Trophoblast cell (in vitro differentiated cells and primary cell): ENCODE measurements around the gene EXOSC10.

ENCODE experiments used
- DNase-seq, 2 donors: peaks; one replicate each; pipeline ENCODE4 v3.0.0-alpha.2; 2016
- H2AFZ ChIP-seq: 2 replicates; pipeline ENCODE4 v1.6.1; 2013; ENCODE audit warnings: low read length, moderate library complexity, mild to moderate bottlenecking; ENCODE audit not compliant: insufficient read depth, poor library complexity
- H2AK5ac ChIP-seq: 2 replicates; pipeline ENCODE4 v1.6.1; 2013; ENCODE audit warnings: mild to moderate bottlenecking, low read length
- H2BK120ac ChIP-seq: 2 replicates; pipeline ENCODE4 v1.6.1; 2013; ENCODE audit warnings: low read length, mild to moderate bottlenecking, moderate library complexity; ENCODE audit not compliant: insufficient read depth, poor library complexity
- H2BK12ac ChIP-seq: 2 replicates; pipeline ENCODE4 v1.6.1; 2013; ENCODE audit warnings: mild to moderate bottlenecking, low read length, moderate library complexity
- H2BK5ac ChIP-seq: 2 replicates; pipeline ENCODE4 v1.6.1; 2013; ENCODE audit warnings: low read length, low read depth, moderate library complexity, mild to moderate bottlenecking; ENCODE audit not compliant: poor library complexity
- H3K14ac ChIP-seq: 2 replicates; pipeline ENCODE4 v1.6.1; 2013; ENCODE audit warnings: mild to moderate bottlenecking, low read length
- H3K18ac ChIP-seq: 2 replicates; pipeline ENCODE4 v1.6.1; 2013; ENCODE audit warnings: mild to moderate bottlenecking, low read length
- H3K23ac ChIP-seq: 2 replicates; pipeline ENCODE4 v1.6.1; 2013; ENCODE audit warnings: low read length
- H3K27ac ChIP-seq: 2 replicates; pipeline ENCODE4 v1.5.1; 2013; ENCODE audit warnings: low read depth, mild to moderate bottlenecking, inconsistent platforms, low read length, moderate library complexity
- H3K27me3 ChIP-seq: 2 replicates; pipeline ENCODE4 v1.6.1; 2013; ENCODE audit warnings: inconsistent platforms, mild to moderate bottlenecking, low read length, moderate library complexity; ENCODE audit not compliant: insufficient read depth
- H3K36me3 ChIP-seq, 2 experiments: 1 replicate in 1 of 2; 2 replicates in 1 of 2; pipeline ENCODE4 v1.6.1; 2013; ENCODE audit warnings: low read length in 2 of 2, mild to moderate bottlenecking in 2 of 2, moderate library complexity in 1 of 2; ENCODE audit not compliant: insufficient read depth in 2 of 2, control insufficient read depth in 1 of 2
- H3K4ac ChIP-seq: 2 replicates; pipeline ENCODE4 v1.6.1; 2013; ENCODE audit warnings: low read depth, mild to moderate bottlenecking, low read length, moderate library complexity
- H3K4me1 ChIP-seq, 2 experiments: 1 replicate in 1 of 2; 2 replicates in 1 of 2; pipeline ENCODE4 v1.6.1; 2013; ENCODE audit warnings: low read length in 2 of 2, mild to moderate bottlenecking in 2 of 2, moderate library complexity in 1 of 2; ENCODE audit not compliant: insufficient read depth in 2 of 2, control insufficient read depth in 1 of 2
- H3K4me2 ChIP-seq: 2 replicates; pipeline ENCODE4 v1.6.1; 2013; ENCODE audit warnings: inconsistent platforms, mild to moderate bottlenecking, low read length, moderate library complexity
- H3K4me3 ChIP-seq: 2 replicates; pipeline ENCODE4 v1.5.1; 2013; ENCODE audit warnings: mild to moderate bottlenecking, low read depth, low read length, inconsistent platforms
- H3K79me1 ChIP-seq: one replicate; pipeline ENCODE4 v1.6.1; 2013; ENCODE audit warnings: low read length
- H3K79me2 ChIP-seq: 2 replicates; pipeline ENCODE4 v1.6.1; 2013; ENCODE audit warnings: low read length, mild to moderate bottlenecking; ENCODE audit not compliant: control insufficient read depth, insufficient read depth, poor library complexity
- H3K9ac ChIP-seq: 2 replicates; pipeline ENCODE4 v1.6.1; 2013; ENCODE audit warnings: mild to moderate bottlenecking, low read length
- H3K9me3 ChIP-seq: 2 replicates; pipeline ENCODE4 v1.6.1; 2013; ENCODE audit warnings: low read depth, mild to moderate bottlenecking, control low read depth, inconsistent platforms, low read length; ENCODE audit not compliant: insufficient read depth
- H4K12ac ChIP-seq: 2 replicates; pipeline ENCODE4 v1.6.1; 2013; ENCODE audit warnings: low read depth, mild to moderate bottlenecking, low read length, moderate library complexity
- H4K8ac ChIP-seq: 2 replicates; pipeline ENCODE4 v1.6.1; 2013; ENCODE audit warnings: low read depth, mild to moderate bottlenecking, low read length, moderate library complexity
- H4K91ac ChIP-seq: one replicate; pipeline ENCODE4 v1.6.1; 2013; ENCODE audit warnings: low read depth, mild to moderate bottlenecking, low read length, moderate library complexity
- WGBS: extraction: QIAGEN DNeasy Blood & Tissue Kit; methylation state at CpG from one replicate; pipeline ENCODE4 v1.1.7; 2013; ENCODE audit warnings: missing lambda C conversion rate; ENCODE audit not compliant: insufficient read length, insufficient coverage; ENCODE audit errors: extremely low coverage; 5-methylcytosine and 5-hydroxymethylcytosine counted together

EXOSC10 gene

GRCh38 chr1:11058595-11059154 lies 41.0 kb downstream of the EXOSC10 start:
- Histone ChIP-seq H3K27me3 (no peaks in the 10 kb centered on the region), H4K12ac (no peak overlapping the region), H2BK12ac (no peak overlapping the region)

GRCh38 chr1:11058026-11058425 lies 41.6 kb downstream of the EXOSC10 start:
- no peak overlapping the region for H2BK120ac ChIP-seq
- no peak overlapping the region for H4K12ac ChIP-seq
- DNase-seq: no peak
- H3K4me1 ChIP-seq: peaks cover 3 to 11% of the 10 kb centered on the region in 2 experiments
- peaks cover 2% of the 10 kb centered on the region for H3K79me1 ChIP-seq
- no peaks in the 10 kb centered on the region for H3K27me3 ChIP-seq
- no peak overlapping the region for H3K4ac ChIP-seq
- no peak overlapping the region for H3K18ac ChIP-seq
- WGBS: no CpG with 5 or more reads among the region's 14 CpGs
- H2BK12ac ChIP-seq: no peak overlapping the region
- no peak overlapping the region for H3K4me2 ChIP-seq
- H3K23ac ChIP-seq: no peak overlapping the region
- no peak overlapping the region for H3K27ac ChIP-seq
- H2BK5ac ChIP-seq: no peak overlapping the region
- peaks cover 9% of the 10 kb centered on the region for H3K79me2 ChIP-seq
- no peak overlapping the region for H3K4me3 ChIP-seq
- no peak overlapping the region for H2AFZ ChIP-seq
- H4K91ac ChIP-seq: no peak overlapping the region
- no peaks in the 10 kb centered on the region for H3K9me3 ChIP-seq
- no peak overlapping the region for H3K9ac ChIP-seq
- no peak overlapping the region for H2AK5ac ChIP-seq
- H3K14ac ChIP-seq: no peak overlapping the region
- peaks cover 19% of the 10 kb centered on the region in 2 experiments for H3K36me3 ChIP-seq
- no peak overlapping the region for H4K8ac ChIP-seq

More at GRCh38 chr1:11058595-11059154, 41.0 kb downstream of the EXOSC10 start:
- no peak overlapping the region for H4K91ac ChIP-seq
- no CpG with 5 or more reads among the region's 28 CpGs for WGBS
- peak overlapping the region; percentile 81 for H3K9ac ChIP-seq
- H3K23ac ChIP-seq: no peak overlapping the region
- no peak overlapping the region for H3K18ac ChIP-seq
- H3K14ac ChIP-seq: no peak overlapping the region
- no peak overlapping the region for H4K8ac ChIP-seq
- H3K4ac ChIP-seq: no peak overlapping the region
- H3K4me3 ChIP-seq: peak overlapping the region; percentile 89
- H2AK5ac ChIP-seq: no peak overlapping the region
- H3K79me2 ChIP-seq: peaks cover 9% of the 10 kb centered on the region
- peaks cover 23 to 24% of the 10 kb centered on the region in 2 experiments for H3K36me3 ChIP-seq
- no peak overlapping the region for H2AFZ ChIP-seq
- H3K27ac ChIP-seq: no peak overlapping the region
- no peak for DNase-seq
- peaks cover 1 to 11% of the 10 kb centered on the region in 2 experiments for H3K4me1 ChIP-seq
- H3K4me2 ChIP-seq: peak overlapping the region; percentile 68
- no peak overlapping the region for H2BK5ac ChIP-seq
- peaks cover 2% of the 10 kb centered on the region for H3K79me1 ChIP-seq
- H2BK120ac ChIP-seq: no peak overlapping the region
- H3K9me3 ChIP-seq: no peaks in the 10 kb centered on the region

- WGBS: no CpG with 5 or more reads among the region's 8 CpGs
- H3K4ac ChIP-seq: no peak overlapping the region
- H3K14ac ChIP-seq: no peak overlapping the region
- no peak overlapping the region for H4K91ac ChIP-seq
- H3K4me2 ChIP-seq: no peak overlapping the region
- no peak for DNase-seq
- H3K23ac ChIP-seq: no peak overlapping the region
- no peaks in the 10 kb centered on the region for H3K9me3 ChIP-seq
- no peak overlapping the region for H2BK12ac ChIP-seq
- peaks cover 3 to 11% of the 10 kb centered on the region in 2 experiments for H3K4me1 ChIP-seq
- H4K8ac ChIP-seq: no peak overlapping the region
- H3K27ac ChIP-seq: no peak overlapping the region
- peaks cover 2% of the 10 kb centered on the region for H3K79me1 ChIP-seq
- no peak overlapping the region for H2AK5ac ChIP-seq
- H2BK5ac ChIP-seq: no peak overlapping the region
- no peak overlapping the region for H3K18ac ChIP-seq
- no peak overlapping the region for H2AFZ ChIP-seq
- H3K4me3 ChIP-seq: no peak overlapping the region
- no peak overlapping the region for H2BK120ac ChIP-seq
- H3K27me3 ChIP-seq: no peaks in the 10 kb centered on the region
- peaks cover 17 to 18% of the 10 kb centered on the region in 2 experiments for H3K36me3 ChIP-seq
- H3K9ac ChIP-seq: no peak overlapping the region
- no peak overlapping the region for H4K12ac ChIP-seq
- peaks cover 9% of the 10 kb centered on the region for H3K79me2 ChIP-seq
Observed at GRCh38 chr1:11057477-11057876, 42.2 kb downstream of the EXOSC10 start.

GRCh38 chr1:11056504-11056903 lies 43.2 kb downstream of the EXOSC10 start:
- H2BK120ac ChIP-seq: no peak overlapping the region
- H3K14ac ChIP-seq: no peak overlapping the region
- H3K9ac ChIP-seq: no peak overlapping the region
- no peak overlapping the region for H3K4me2 ChIP-seq
- H2AFZ ChIP-seq: no peak overlapping the region
- no peak for DNase-seq
- peaks cover 17 to 18% of the 10 kb centered on the region in 2 experiments for H3K36me3 ChIP-seq
- H3K23ac ChIP-seq: no peak overlapping the region
- no CpG with 5 or more reads among the region's 7 CpGs for WGBS
- no peak overlapping the region for H3K4me3 ChIP-seq
- no peak overlapping the region for H3K27ac ChIP-seq
- no peak overlapping the region for H2AK5ac ChIP-seq
- no peak overlapping the region for H3K18ac ChIP-seq
- H3K4me1 ChIP-seq: peaks cover 3 to 11% of the 10 kb centered on the region in 2 experiments
- no peak overlapping the region for H3K4ac ChIP-seq
- H3K27me3 ChIP-seq: no peaks in the 10 kb centered on the region
- H4K8ac ChIP-seq: no peak overlapping the region
- no peak overlapping the region for H4K91ac ChIP-seq
- peaks cover 2% of the 10 kb centered on the region for H3K79me1 ChIP-seq
- peaks cover 9% of the 10 kb centered on the region for H3K79me2 ChIP-seq
- no peak overlapping the region for H4K12ac ChIP-seq
- H3K9me3 ChIP-seq: no peaks in the 10 kb centered on the region
- no peak overlapping the region for H2BK5ac ChIP-seq
- H2BK12ac ChIP-seq: no peak overlapping the region
